SU-DHL-6 (cell line): ENCODE results near the gene MIER3.
"Not testable (repeated sequence)": the region's sequence is repeated elsewhere in the genome, so short reads cannot be mapped to it uniquely, and the experiment has no call there.

Experiments used
- H2AFZ ChIP-seq: fragments of 200-600 bp; sonication (generic); 2 replicates; pipeline ENCODE4 v1.6.1; 2014; ENCODE audit warnings: low read depth, mild to moderate bottlenecking, moderate library complexity, mixed read lengths, antibody characterized with exemption, low read length; ENCODE audit not compliant: severe bottlenecking
- H3F3A ChIP-seq: fragments of 200-600 bp; shearing (Covaris generic); 2 replicates; pipeline ENCODE4 v1.6.0; 2016; ENCODE audit warnings: antibody characterized with exemption, mild to moderate bottlenecking; ENCODE audit not compliant: insufficient read depth
- H3K27ac ChIP-seq: fragments of 200-600 bp; sonication (generic); 2 replicates; pipeline ENCODE4 v1.5.1; 2016; ENCODE audit warnings: low read depth, mild to moderate bottlenecking, low read length, moderate library complexity, mixed read lengths
- H3K27me3 ChIP-seq: fragments of 200-600 bp; sonication (generic), shearing (Covaris generic); 2 replicates; pipeline ENCODE4 v1.6.0; 2014; ENCODE audit warnings: mild to moderate bottlenecking, low read length
- H3K36me3 ChIP-seq: fragments of 200-600 bp; sonication (generic); 2 replicates; pipeline ENCODE4 v1.6.1; 2014; ENCODE audit warnings: mild to moderate bottlenecking, low read length, mixed read lengths
- H3K4me2 ChIP-seq: fragments of 300-600, 200-600 bp; shearing (Covaris generic), sonication (generic); 2 replicates; pipeline ENCODE4 v1.6.0; 2014; ENCODE audit warnings: low read length, low read depth, mild to moderate bottlenecking; ENCODE audit not compliant: poor library complexity, severe bottlenecking
- H3K4me3 ChIP-seq: fragments of 200-600 bp; sonication (generic); 2 replicates; pipeline ENCODE4 v1.5.1; 2014; ENCODE audit warnings: antibody characterized with exemption, low read length, mild to moderate bottlenecking, mixed read lengths; ENCODE audit not compliant: insufficient read depth, poor library complexity, severe bottlenecking
- H3K79me2 ChIP-seq: fragments of 200-600 bp; sonication (generic); 2 replicates; pipeline ENCODE4 v1.6.1; 2014; ENCODE audit warnings: mild to moderate bottlenecking, low read length, moderate library complexity; ENCODE audit not compliant: insufficient read depth
- H3K9ac ChIP-seq: fragments of 200-600 bp; sonication (generic); 2 replicates; pipeline ENCODE4 v1.7.0; 2014; ENCODE audit warnings: mild to moderate bottlenecking, low read length
- H3K9me2 ChIP-seq: fragments of 200-600 bp; sonication (generic); replicated peaks from 2 replicates; pipeline ENCODE4 v1.6.1; 2014; ENCODE audit warnings: low read length; ENCODE audit not compliant: insufficient read depth
- H3K9me3 ChIP-seq: fragments of 200-600 bp; sonication (generic); 2 replicates; pipeline ENCODE4 v1.6.1; 2014; ENCODE audit warnings: low read length, mixed read lengths; ENCODE audit not compliant: insufficient read depth
- H4K20me1 ChIP-seq: fragments of 200-600 bp; sonication (generic); 2 replicates; pipeline ENCODE4 v1.6.1; 2014; ENCODE audit warnings: low read depth, mild to moderate bottlenecking, antibody characterized with exemption, low read length, moderate library complexity, mixed read lengths
- CTCF ChIP-seq: fragments of 200-600 bp; sonication (generic); IDR thresholded peaks from one replicate; pipeline ENCODE4 v1.5.1; 2017; ENCODE audit warnings: antibody characterized with exemption, mild to moderate bottlenecking, low read length, moderate library complexity; ENCODE audit not compliant: insufficient read depth, poor library complexity, severe bottlenecking
- EZH2phosphoT487 ChIP-seq: fragments of 200-600 bp; sonication (generic), shearing (Covaris generic); conservative IDR thresholded peaks from 2 replicates; pipeline ENCODE4 v1.6.1; 2018; ENCODE audit warnings: mild to moderate bottlenecking, antibody characterized with exemption, low read length, moderate library complexity, mixed read lengths

The MIER3 gene

GRCh38 chr5:56981548-56982315 lies 29.8 kb upstream of the MIER3 start:
- H3K79me2 ChIP-seq: no peaks in the 10 kb centered on the region
- no peaks in the 10 kb centered on the region for H3K27me3 ChIP-seq
- no peak overlapping the region for H3K4me3 ChIP-seq
- no peaks in the 10 kb centered on the region for H3K9me2 ChIP-seq
- no peak overlapping the region for H3K27ac ChIP-seq
- H4K20me1 ChIP-seq: no peaks in the 10 kb centered on the region
- H3K9me3 ChIP-seq: no peaks in the 10 kb centered on the region
- H3F3A ChIP-seq: no peaks in the 10 kb centered on the region
- no peak overlapping the region for H3K4me2 ChIP-seq
- no peak overlapping the region for H2AFZ ChIP-seq
- TF ChIP-seq CTCF (no peak), EZH2phosphoT487 (no peak)
- no peaks in the 10 kb centered on the region for H3K36me3 ChIP-seq
- H3K9ac ChIP-seq: no peak overlapping the region

- no peak overlapping the region for H3K27ac ChIP-seq
- H3K9ac ChIP-seq: no peak overlapping the region
- no peaks in the 10 kb centered on the region for H3K9me2 ChIP-seq
- H3K36me3 ChIP-seq: no peaks in the 10 kb centered on the region
- no peak overlapping the region for H3K4me2 ChIP-seq
- H4K20me1 ChIP-seq: no peaks in the 10 kb centered on the region
- no peak for TF ChIP-seq EZH2phosphoT487
- TF ChIP-seq CTCF: no peak
- no peaks in the 10 kb centered on the region for H3K9me3 ChIP-seq
- no peaks in the 10 kb centered on the region for H3K79me2 ChIP-seq
- no peaks in the 10 kb centered on the region for H3K27me3 ChIP-seq
- no peak overlapping the region for H2AFZ ChIP-seq
- no peak overlapping the region for H3K4me3 ChIP-seq
- H3F3A ChIP-seq: no peaks in the 10 kb centered on the region
Observed at GRCh38 chr5:56979968-56980367, 28.0 kb upstream of the MIER3 start.

- not testable (repeated sequence) for H4K20me1 ChIP-seq, H3K79me2 ChIP-seq, H3K9ac ChIP-seq, H3K4me3 ChIP-seq, H3K36me3 ChIP-seq, H3K27ac ChIP-seq, H3F3A ChIP-seq, H3K9me3 ChIP-seq, H3K9me2 ChIP-seq, H3K4me2 ChIP-seq, H3K27me3 ChIP-seq, H2AFZ ChIP-seq
Observed at GRCh38 chr5:56979526-56979925, 27.6 kb upstream of the MIER3 start.

GRCh38 chr5:56977822-56978221 lies 25.9 kb upstream of the MIER3 start:
- no peak for TF ChIP-seq EZH2phosphoT487
- TF ChIP-seq CTCF: no peak
- Histone ChIP-seq H3K4me3 (no peak overlapping the region), H3K36me3 (no peaks in the 10 kb centered on the region), H3K9me3 (no peaks in the 10 kb centered on the region), H3K79me2 (no peaks in the 10 kb centered on the region), H3K27me3 (no peaks in the 10 kb centered on the region), H3K4me2 (no peak overlapping the region), H3K9ac (no peak overlapping the region), H3F3A (no peaks in the 10 kb centered on the region), H4K20me1 (no peaks in the 10 kb centered on the region), H3K9me2 (no peaks in the 10 kb centered on the region), H2AFZ (no peak overlapping the region), H3K27ac (no peak overlapping the region)
